Liver (tissue), 9 donors: ENCODE results near the gene IFTAP. TPM values are rescaled to one million over a fixed set of nuclear protein-coding genes. Genes with fewer than 3 reads are reported as not detected.

Source experiments
- DNase-seq: peaks from one replicate; pipeline ENCODE4 v3.0.0-alpha.2; 2017; ENCODE audit warnings: low spot score
- H3K27ac ChIP-seq, 2 donors: one replicate each; pipeline ENCODE4 v1.7.0; 2013; ENCODE audit warnings: inconsistent platforms in 2 of 2, low read length in 2 of 2, control low read depth in 1 of 2, low read depth in 1 of 2, mild to moderate bottlenecking in 1 of 2
- H3K27me3 ChIP-seq, 4 donors: one replicate each; pipeline versions ENCODE4 v1.6.1 to v1.7.0; 2013; ENCODE audit warnings: low read length in 3 of 4, inconsistent platforms in 1 of 4, mild to moderate bottlenecking in 1 of 4, moderate library complexity in 1 of 4; ENCODE audit not compliant: control insufficient read depth in 4 of 4, insufficient read depth in 4 of 4
- H3K36me3 ChIP-seq, 4 donors: one replicate each; pipeline versions ENCODE4 v1.6.1 to v1.7.0; 2013; ENCODE audit warnings: low read length in 3 of 4, mild to moderate bottlenecking in 3 of 4, low read depth in 1 of 4, moderate library complexity in 1 of 4; ENCODE audit not compliant: control insufficient read depth in 4 of 4, insufficient read depth in 3 of 4
- H3K4me1 ChIP-seq, 4 donors: one replicate each; pipeline versions ENCODE4 v1.6.1 to v1.7.0; 2013; ENCODE audit warnings: low read length in 3 of 4, mild to moderate bottlenecking in 3 of 4, moderate library complexity in 1 of 4; ENCODE audit not compliant: control insufficient read depth in 4 of 4, insufficient read depth in 4 of 4
- H3K4me3 ChIP-seq, 3 donors: one replicate each; pipeline versions ENCODE4 v1.6.1 to v1.7.0; 2013; ENCODE audit warnings: low read length in 3 of 3, control low read depth in 1 of 3, low read depth in 1 of 3, mild to moderate bottlenecking in 1 of 3
- H3K9ac ChIP-seq, 2 donors: one replicate each; pipeline ENCODE4 v1.7.0; 2013; ENCODE audit warnings: low read length in 2 of 2, mild to moderate bottlenecking in 2 of 2, moderate library complexity in 2 of 2, control low read depth in 1 of 2, low read depth in 1 of 2
- H3K9me3 ChIP-seq, 4 donors: one replicate each; pipeline versions ENCODE4 v1.6.1 to v1.7.0; 2013; ENCODE audit warnings: low read length in 3 of 4; ENCODE audit not compliant: control insufficient read depth in 4 of 4
- CTCF ChIP-seq: fragments of 150-350 bp; IDR thresholded peaks from 2 replicates; pipeline ENCODE4 v1.5.1; 2017; ENCODE audit warnings: improper control_type of control experiment, low read depth, low read length; ENCODE audit not compliant: missing input control
- FOXA1 ChIP-seq: IDR thresholded peaks from 2 replicates; pipeline ENCODE4 v1.6.1; 2016; ENCODE audit warnings: antibody characterized with exemption
- FOXA2 ChIP-seq: IDR thresholded peaks from 2 replicates; pipeline ENCODE4 v1.6.1; 2016; ENCODE audit warnings: antibody characterized with exemption
- HNF4A ChIP-seq, 2 donors: conservative IDR thresholded peaks; 2 replicates each; pipeline ENCODE4 v1.6.1; 2016; ENCODE audit warnings: antibody characterized with exemption in 2 of 2, mild to moderate bottlenecking in 2 of 2
- JUND ChIP-seq, 2 donors: IDR thresholded peaks; 2 replicates each; pipeline ENCODE4 v1.6.1; 2016; ENCODE audit warnings: antibody characterized with exemption in 2 of 2
- RAD21 ChIP-seq, 2 donors: IDR thresholded peaks; 2 replicates each; pipeline ENCODE4 v1.6.1; 2016; ENCODE audit warnings: antibody characterized with exemption in 2 of 2, mild to moderate bottlenecking in 2 of 2
- REST ChIP-seq: IDR thresholded peaks from 2 replicates; pipeline ENCODE4 v1.6.1; 2016; ENCODE audit warnings: antibody characterized with exemption, mild to moderate bottlenecking
- RXRA ChIP-seq, 2 donors: IDR thresholded peaks; 2 replicates each; pipeline ENCODE4 v1.6.1; 2017 to 2018; ENCODE audit warnings: antibody characterized with exemption in 2 of 2, mild to moderate bottlenecking in 1 of 2
- TAF1 ChIP-seq: conservative IDR thresholded peaks from 2 replicates; pipeline ENCODE4 v1.6.1; 2016; ENCODE audit warnings: antibody characterized with exemption, mild to moderate bottlenecking
- YY1 ChIP-seq: IDR thresholded peaks from 2 replicates; pipeline ENCODE4 v1.6.1; 2016; ENCODE audit warnings: antibody characterized with exemption, mild to moderate bottlenecking
- WGBS: extraction: QIAGEN DNeasy Blood & Tissue Kit; methylation state at CpG from one replicate; pipeline ENCODE4 v1.1.7; 2013; 5-methylcytosine and 5-hydroxymethylcytosine counted together
- polyA plus RNA-seq, 2 donors: library from polyadenylated mRNA; stranded (reverse) in 1 of 2; unstranded in 1 of 2; fragments of 200-250 nt in 1 of 2; fragments of >200 nt in 1 of 2; fragmentation: Nextera tagmentation in 1 of 2; extraction: Ambion mirVana in 1 of 2; gene quantifications; one replicate each; pipeline versions ENCODE4 v1.2.1 to v1.2.3, GENCODE V29; 2013 to 2015
- total RNA-seq, 2 donors: library from RNA; depleted of rRNA; stranded (reverse); fragments of >200 nt; gene quantifications; one replicate each; pipeline ENCODE4 v1.2.3, GENCODE V29; 2014
- TF ChIP-seq, protein P1 (sequence below): IDR thresholded peaks from 2 replicates; pipeline ENCODE4 v1.6.1; 2016; ENCODE audit warnings: antibody characterized with exemption
- donor health status: healthy.
- donor health status: healthy.
- donor health status: healthy.
- donor health status: healthy.
- donor health status: healthy.

IFTAP gene
- total and polyA plus RNA-seq, 4 donors = 9.5 to 10.2 (median 9.7) TPM

GRCh38 chr11:36619502-36619901, 25.2 kb downstream of the IFTAP start:
- H3K36me3 ChIP-seq = no peaks in the 10 kb centered on the region
- H3K4me3 ChIP-seq = no peak overlapping the region
- H3K4me1 ChIP-seq = no peaks in the 10 kb centered on the region
- TF ChIP-seq FOXA2 (no peak), YY1 (no peak), CTCF (no peak), FOXA1 (no peak), HNF4A (conservative IDR thresholded peaks at IDR 0.05) (no peak), REST (no peak), TAF1 (no peak), RXRA (IDR thresholded peaks at IDR 0.05) (no peak)
- TF ChIP-seq, protein P1, sequence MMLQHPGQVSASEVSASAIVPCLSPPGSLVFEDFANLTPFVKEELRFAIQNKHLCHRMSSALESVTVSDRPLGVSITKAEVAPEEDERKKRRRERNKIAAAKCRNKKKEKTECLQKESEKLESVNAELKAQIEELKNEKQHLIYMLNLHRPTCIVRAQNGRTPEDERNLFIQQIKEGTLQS = no peak
- H3K9ac ChIP-seq = no peak overlapping the region
- WGBS = 62% methylated on average over 5 of the region's 5 CpGs
- H3K9me3 ChIP-seq = no peaks in the 10 kb centered on the region
- DNase-seq = no peak
- H3K27me3 ChIP-seq = no peaks in the 10 kb centered on the region
- no peak overlapping the region for H3K27ac ChIP-seq

GRCh38 chr11:36620246-36620645, 25.9 kb downstream of the IFTAP start:
- Histone ChIP-seq H3K36me3 (no peaks in the 10 kb centered on the region), H3K27ac (no peak overlapping the region), H3K27me3 (no peaks in the 10 kb centered on the region), H3K9me3 (no peaks in the 10 kb centered on the region), H3K4me1 (no peaks in the 10 kb centered on the region), H3K4me3 (no peak overlapping the region), H3K9ac (no peak overlapping the region)
- DNase-seq = no peak
- TF ChIP-seq FOXA1 (no peak), JUND (IDR thresholded peaks at IDR 0.05) (no peak)
- TF ChIP-seq, protein P1 = no peak

GRCh38 chr11:36622431-36623136, 28.3 kb downstream of the IFTAP start:
- DNase-seq = no peak
- no peak overlapping the region for H3K27ac ChIP-seq
- no peak overlapping the region for H3K4me3 ChIP-seq
- H3K9ac ChIP-seq = no peak overlapping the region
- no peaks in the 10 kb centered on the region for H3K36me3 ChIP-seq
- TF ChIP-seq RAD21 (IDR thresholded peaks at IDR 0.05) = peak; percentile 66 to 70
- TF ChIP-seq CTCF = peak; percentile 40
- TF ChIP-seq YY1 = no peak
- H3K4me1 ChIP-seq = no peaks in the 10 kb centered on the region
- 85% methylated on average over 3 of the region's 3 CpGs for WGBS
- H3K9me3 ChIP-seq = no peaks in the 10 kb centered on the region
- no peaks in the 10 kb centered on the region for H3K27me3 ChIP-seq
